Measurements from ENCODE around the gene FOXO4.
A peak's percentile ranks its signal among the peaks of the same experiment; 100 is the strongest.
"Not testable (repeated sequence)": the region's sequence is repeated elsewhere in the genome, so short reads cannot be mapped to it uniquely, and the experiment has no call there.

The FOXO4 gene

GRCh38 chrX:71095555-71095980, at the start of gene FOXO4:
Gene FOXO4 (plus strand): TSS chrX:71095851. CDS start chrX:71096529, 678 bp downstream.
- Histone ChIP-seq H3K27me3 (ENCODE audit: control insufficient read depth, insufficient read depth, low read length) (no peaks in the 10 kb centered on the region), H3K4me3 (ENCODE audit: low read length) (peak within 1 kb of the TSS; percentile 73; the same call in 1 of the 2 replicates), H3K9me3 (ENCODE audit: control insufficient read depth, insufficient read depth, low read length) (no peaks in the 10 kb centered on the region), H3K27ac (ENCODE audit: low read length) (no peak within 1 kb of the TSS), H3K4me1 (ENCODE audit: control insufficient read depth, insufficient read depth, low read length) (peaks cover 4% of the 10 kb centered on the region; the same call in 1 of the 2 replicates), H3K36me3 (ENCODE audit: control insufficient read depth, insufficient read depth, low read length) (no peaks in the 10 kb centered on the region)
- no peak for DNase-seq (ENCODE audit: low read depth, low spot score)
- WGBS (ENCODE audit: insufficient coverage, insufficient read length) = no CpG with 5 or more reads among the region's 29 CpGs

- DNase-seq (ENCODE audit: low read depth, low spot score); H3K9me3 ChIP-seq (ENCODE audit: control insufficient read depth, insufficient read depth, low read length); H3K27me3 ChIP-seq (ENCODE audit: control insufficient read depth, insufficient read depth, low read length); H3K36me3 ChIP-seq (ENCODE audit: control insufficient read depth, insufficient read depth, low read length); H3K27ac ChIP-seq (ENCODE audit: low read length); H3K4me3 ChIP-seq (ENCODE audit: low read length); H3K4me1 ChIP-seq (ENCODE audit: control insufficient read depth, insufficient read depth, low read length): not testable (repeated sequence)
- no CpG with 5 or more reads among the region's 8 CpGs for WGBS (ENCODE audit: insufficient coverage, insufficient read length)
Observed at GRCh38 chrX:71047891-71048290, 47.8 kb upstream of the FOXO4 start.

GRCh38 chrX:71052721-71053120, 42.9 kb upstream of the FOXO4 start:
- H3K4me3 ChIP-seq (ENCODE audit: low read length) = peak overlapping the region; percentile 41; the same call in 1 of the 2 replicates
- WGBS (ENCODE audit: insufficient coverage, insufficient read length) = no CpG with 5 or more reads among the region's 7 CpGs
- H3K27ac ChIP-seq (ENCODE audit: low read length) = no peak overlapping the region
- H3K9me3 ChIP-seq (ENCODE audit: control insufficient read depth, insufficient read depth, low read length) = no peaks in the 10 kb centered on the region
- no peaks in the 10 kb centered on the region for H3K27me3 ChIP-seq (ENCODE audit: control insufficient read depth, insufficient read depth, low read length)
- no peak for DNase-seq (ENCODE audit: low read depth, low spot score)
- H3K4me1 ChIP-seq (ENCODE audit: control insufficient read depth, insufficient read depth, low read length) = no peaks in the 10 kb centered on the region
- H3K36me3 ChIP-seq (ENCODE audit: control insufficient read depth, insufficient read depth, low read length) = no peaks in the 10 kb centered on the region

GRCh38 chrX:71053217-71053621, 42.4 kb upstream of the FOXO4 start:
- Histone ChIP-seq H3K4me3 (ENCODE audit: low read length) (peak overlapping the region; percentile 41; the same call in 1 of the 2 replicates), H3K27ac (ENCODE audit: low read length) (no peak overlapping the region), H3K36me3 (ENCODE audit: control insufficient read depth, insufficient read depth, low read length) (no peaks in the 10 kb centered on the region), H3K27me3 (ENCODE audit: control insufficient read depth, insufficient read depth, low read length) (no peaks in the 10 kb centered on the region), H3K9me3 (ENCODE audit: control insufficient read depth, insufficient read depth, low read length) (no peaks in the 10 kb centered on the region), H3K4me1 (ENCODE audit: control insufficient read depth, insufficient read depth, low read length) (no peaks in the 10 kb centered on the region)
- DNase-seq (ENCODE audit: low read depth, low spot score) = peak; percentile 57
- WGBS (ENCODE audit: insufficient coverage, insufficient read length) = no CpG with 5 or more reads among the region's 18 CpGs

- H3K4me1 ChIP-seq (ENCODE audit: control insufficient read depth, insufficient read depth, low read length) = no peaks in the 10 kb centered on the region
- no peak overlapping the region for H3K27ac ChIP-seq (ENCODE audit: low read length)
- H3K9me3 ChIP-seq (ENCODE audit: control insufficient read depth, insufficient read depth, low read length) = no peaks in the 10 kb centered on the region
- no peaks in the 10 kb centered on the region for H3K27me3 ChIP-seq (ENCODE audit: control insufficient read depth, insufficient read depth, low read length)
- H3K4me3 ChIP-seq (ENCODE audit: low read length) = no peak overlapping the region
- H3K36me3 ChIP-seq (ENCODE audit: control insufficient read depth, insufficient read depth, low read length) = no peaks in the 10 kb centered on the region
- no peak for DNase-seq (ENCODE audit: low read depth, low spot score)
Observed at GRCh38 chrX:71056867-71057266, 38.8 kb upstream of the FOXO4 start.

GRCh38 chrX:71057848-71058530, 37.7 kb upstream of the FOXO4 start:
- Histone ChIP-seq H3K27me3 (ENCODE audit: control insufficient read depth, insufficient read depth, low read length) (no peaks in the 10 kb centered on the region), H3K4me1 (ENCODE audit: control insufficient read depth, insufficient read depth, low read length) (no peaks in the 10 kb centered on the region), H3K9me3 (ENCODE audit: control insufficient read depth, insufficient read depth, low read length) (no peaks in the 10 kb centered on the region), H3K4me3 (ENCODE audit: low read length) (no peak overlapping the region), H3K36me3 (ENCODE audit: control insufficient read depth, insufficient read depth, low read length) (no peaks in the 10 kb centered on the region), H3K27ac (ENCODE audit: low read length) (no peak overlapping the region)
- DNase-seq (ENCODE audit: low read depth, low spot score) = no peak
- no CpG with 5 or more reads among the region's 3 CpGs for WGBS (ENCODE audit: insufficient coverage, insufficient read length)

- Histone ChIP-seq H3K27ac (ENCODE audit: low read length) (no peak overlapping the region), H3K36me3 (ENCODE audit: control insufficient read depth, insufficient read depth, low read length) (no peaks in the 10 kb centered on the region), H3K4me1 (ENCODE audit: control insufficient read depth, insufficient read depth, low read length) (no peaks in the 10 kb centered on the region)
Observed at GRCh38 chrX:71060127-71060526, 35.5 kb upstream of the FOXO4 start.

GRCh38 chrX:71067089-71067488, 28.6 kb upstream of the FOXO4 start:
- no CpG with 5 or more reads among the region's 2 CpGs for WGBS (ENCODE audit: insufficient coverage, insufficient read length)
- H3K4me1 ChIP-seq (ENCODE audit: control insufficient read depth, insufficient read depth, low read length) = no peaks in the 10 kb centered on the region; the same call in 1 of the 2 replicates
- H3K27ac ChIP-seq (ENCODE audit: low read length) = no peak overlapping the region
- H3K9me3 ChIP-seq (ENCODE audit: control insufficient read depth, insufficient read depth, low read length) = no peaks in the 10 kb centered on the region
- H3K36me3 ChIP-seq (ENCODE audit: control insufficient read depth, insufficient read depth, low read length) = no peaks in the 10 kb centered on the region
- DNase-seq (ENCODE audit: low read depth, low spot score) = no peak
- H3K4me3 ChIP-seq (ENCODE audit: low read length) = peak overlapping the region; percentile 99; the same call in 1 of the 2 replicates
- H3K27me3 ChIP-seq (ENCODE audit: control insufficient read depth, insufficient read depth, low read length) = no peaks in the 10 kb centered on the region

More at GRCh38 chrX:71060127-71060526, 35.5 kb upstream of the FOXO4 start:
- H3K9me3 ChIP-seq (ENCODE audit: control insufficient read depth, insufficient read depth, low read length) = no peaks in the 10 kb centered on the region
- no peaks in the 10 kb centered on the region for H3K27me3 ChIP-seq (ENCODE audit: control insufficient read depth, insufficient read depth, low read length)
- no peak for DNase-seq (ENCODE audit: low read depth, low spot score)
- H3K4me3 ChIP-seq (ENCODE audit: low read length) = no peak overlapping the region

- Histone ChIP-seq H3K27ac (ENCODE audit: low read length) (no peak overlapping the region), H3K9me3 (ENCODE audit: control insufficient read depth, insufficient read depth, low read length) (no peaks in the 10 kb centered on the region), H3K4me1 (ENCODE audit: control insufficient read depth, insufficient read depth, low read length) (no peaks in the 10 kb centered on the region; the same call in 1 of the 2 replicates), H3K27me3 (ENCODE audit: control insufficient read depth, insufficient read depth, low read length) (no peaks in the 10 kb centered on the region), H3K4me3 (ENCODE audit: low read length) (peak overlapping the region; percentile 99; the same call in 1 of the 2 replicates), H3K36me3 (ENCODE audit: control insufficient read depth, insufficient read depth, low read length) (no peaks in the 10 kb centered on the region)
- WGBS (ENCODE audit: insufficient coverage, insufficient read length) = no CpG with 5 or more reads among the region's 10 CpGs
- no peak for DNase-seq (ENCODE audit: low read depth, low spot score)
Observed at GRCh38 chrX:71067712-71068043, 28.0 kb upstream of the FOXO4 start.

- no peak within 1 kb of the TSS for H3K27ac ChIP-seq (ENCODE audit: low read length)
- WGBS (ENCODE audit: insufficient coverage, insufficient read length) = no CpG with 5 or more reads among the region's 73 CpGs
- peak; percentile 67 for DNase-seq (ENCODE audit: low read depth, low spot score)
- H3K36me3 ChIP-seq (ENCODE audit: control insufficient read depth, insufficient read depth, low read length) = no peaks in the 10 kb centered on the region
- H3K4me1 ChIP-seq (ENCODE audit: control insufficient read depth, insufficient read depth, low read length) = no peaks in the 10 kb centered on the region; the same call in 1 of the 2 replicates
- H3K9me3 ChIP-seq (ENCODE audit: control insufficient read depth, insufficient read depth, low read length) = no peaks in the 10 kb centered on the region
- no peaks in the 10 kb centered on the region for H3K27me3 ChIP-seq (ENCODE audit: control insufficient read depth, insufficient read depth, low read length)
- H3K4me3 ChIP-seq (ENCODE audit: low read length) = peak within 1 kb of the TSS; percentile 99
Observed at GRCh38 chrX:71068044-71068918, 27.4 kb upstream of the FOXO4 start, which contains the start of gene SNX12. Gene SNX12 (minus strand): TSS chrX:71068334. CDS start chrX:71068306, 28 bp downstream.
